Gastroesophageal sphincter (tissue), 3 donors: Measurements from ENCODE around the gene GJA4.
"Not testable (repeated sequence)": the region's sequence is repeated elsewhere in the genome, so short reads cannot be mapped to it uniquely, and the experiment has no call there.

Source experiments
- POLR2A ChIP-seq, 2 donors: fragments of 450-650 bp; IDR thresholded peaks; one replicate each; pipeline ENCODE4 v1.6.1; 2017; ENCODE audit warnings: antibody characterized with exemption in 2 of 2, mild to moderate bottlenecking in 2 of 2, moderate library complexity in 1 of 2
- POLR2AphosphoS5 ChIP-seq: sonication (generic); formaldehyde crosslinking; IDR thresholded peaks from one replicate; pipeline ENCODE4 v1.6.1; 2017; ENCODE audit warnings: antibody characterized with exemption
- TF ChIP-seq, protein P1 (sequence below), 4 experiments: fragments of 200-600 bp in 2 of 4; fragments of 450-650 bp in 2 of 4; sonication (generic) in 1 of 4; IDR thresholded peaks; one replicate each; pipeline ENCODE4 v1.5.1; 2017 to 2019; ENCODE audit warnings: antibody characterized with exemption in 4 of 4, mild to moderate bottlenecking in 2 of 4, moderate library complexity in 2 of 4

DNA sequence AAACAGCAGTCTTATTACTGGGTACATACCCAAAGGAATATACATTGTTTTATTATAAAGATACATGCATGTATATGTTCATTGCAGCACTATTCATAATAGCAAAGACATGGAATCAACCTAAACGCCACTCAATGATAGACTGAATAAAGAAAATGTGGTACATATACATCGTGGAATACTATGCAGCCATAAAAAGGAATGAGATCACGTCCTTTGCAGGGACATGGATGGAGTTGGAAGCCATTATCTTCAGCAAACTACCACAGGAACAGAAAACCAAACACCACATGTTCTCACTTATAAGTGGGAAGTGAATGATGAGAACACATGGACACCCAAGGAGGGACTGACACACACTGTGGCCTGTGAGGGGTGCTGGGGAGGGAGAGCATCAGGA lies 18.0 kb downstream of the GJA4 start:
- TF ChIP-seq, protein P1, sequence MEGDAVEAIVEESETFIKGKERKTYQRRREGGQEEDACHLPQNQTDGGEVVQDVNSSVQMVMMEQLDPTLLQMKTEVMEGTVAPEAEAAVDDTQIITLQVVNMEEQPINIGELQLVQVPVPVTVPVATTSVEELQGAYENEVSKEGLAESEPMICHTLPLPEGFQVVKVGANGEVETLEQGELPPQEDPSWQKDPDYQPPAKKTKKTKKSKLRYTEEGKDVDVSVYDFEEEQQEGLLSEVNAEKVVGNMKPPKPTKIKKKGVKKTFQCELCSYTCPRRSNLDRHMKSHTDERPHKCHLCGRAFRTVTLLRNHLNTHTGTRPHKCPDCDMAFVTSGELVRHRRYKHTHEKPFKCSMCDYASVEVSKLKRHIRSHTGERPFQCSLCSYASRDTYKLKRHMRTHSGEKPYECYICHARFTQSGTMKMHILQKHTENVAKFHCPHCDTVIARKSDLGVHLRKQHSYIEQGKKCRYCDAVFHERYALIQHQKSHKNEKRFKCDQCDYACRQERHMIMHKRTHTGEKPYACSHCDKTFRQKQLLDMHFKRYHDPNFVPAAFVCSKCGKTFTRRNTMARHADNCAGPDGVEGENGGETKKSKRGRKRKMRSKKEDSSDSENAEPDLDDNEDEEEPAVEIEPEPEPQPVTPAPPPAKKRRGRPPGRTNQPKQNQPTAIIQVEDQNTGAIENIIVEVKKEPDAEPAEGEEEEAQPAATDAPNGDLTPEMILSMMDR (IDR thresholded peaks at IDR 0.05): not testable (repeated sequence)
- not testable (repeated sequence) for TF ChIP-seq POLR2A (IDR thresholded peaks at IDR 0.05); POLR2AphosphoS5
